Cerebellar cortex (tissue), 1 donor: ENCODE measurements around the gene CCL14.

Source experiments
- DNase-seq: peaks from one replicate; pipeline ENCODE4 v3.0.0-alpha.2; 2015; ENCODE audit warnings: low spot score

Gene CCL14

DNA sequence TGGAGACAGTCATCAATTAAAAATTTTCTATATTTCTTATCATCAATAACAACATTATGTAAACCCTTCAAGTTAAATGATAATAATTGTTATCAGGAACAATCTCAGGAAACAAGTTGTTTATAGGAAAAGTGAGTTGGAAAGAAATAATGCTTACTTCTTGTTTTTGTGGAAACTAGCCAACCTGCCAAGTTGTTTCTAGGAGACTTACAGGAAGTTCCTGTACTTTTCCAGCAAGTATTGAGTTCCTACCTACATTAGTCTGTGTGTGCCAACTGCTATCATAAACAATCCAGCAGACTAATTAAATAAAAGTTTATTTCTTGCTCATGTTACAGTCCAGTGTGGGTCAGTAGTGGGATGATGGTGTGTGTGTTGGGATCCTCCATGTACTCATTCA lies 1.6 kb upstream of the CCL14 start:
- no peak for DNase-seq

DNA sequence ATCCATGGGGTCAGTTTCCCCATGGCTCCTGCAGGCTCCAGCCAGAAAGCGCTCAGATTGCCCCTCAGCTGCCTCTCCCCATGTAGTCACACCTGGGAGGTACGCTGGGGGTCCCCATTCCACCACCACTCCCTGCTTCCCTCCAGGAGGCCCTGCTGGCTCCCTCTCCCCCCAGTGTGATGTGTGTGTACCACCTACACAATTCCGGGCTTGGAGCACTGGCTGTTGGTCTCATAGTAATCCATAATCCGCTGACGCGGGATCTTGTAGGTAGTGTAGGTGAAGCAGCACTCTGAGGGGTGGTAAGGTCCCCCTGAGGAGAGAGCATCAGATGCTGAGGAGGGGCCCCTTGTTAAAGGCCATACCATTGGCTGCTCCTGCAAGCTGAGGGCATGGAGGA lies 2.4 kb downstream of the CCL14 start:
- DNase-seq = no peak

DNA sequence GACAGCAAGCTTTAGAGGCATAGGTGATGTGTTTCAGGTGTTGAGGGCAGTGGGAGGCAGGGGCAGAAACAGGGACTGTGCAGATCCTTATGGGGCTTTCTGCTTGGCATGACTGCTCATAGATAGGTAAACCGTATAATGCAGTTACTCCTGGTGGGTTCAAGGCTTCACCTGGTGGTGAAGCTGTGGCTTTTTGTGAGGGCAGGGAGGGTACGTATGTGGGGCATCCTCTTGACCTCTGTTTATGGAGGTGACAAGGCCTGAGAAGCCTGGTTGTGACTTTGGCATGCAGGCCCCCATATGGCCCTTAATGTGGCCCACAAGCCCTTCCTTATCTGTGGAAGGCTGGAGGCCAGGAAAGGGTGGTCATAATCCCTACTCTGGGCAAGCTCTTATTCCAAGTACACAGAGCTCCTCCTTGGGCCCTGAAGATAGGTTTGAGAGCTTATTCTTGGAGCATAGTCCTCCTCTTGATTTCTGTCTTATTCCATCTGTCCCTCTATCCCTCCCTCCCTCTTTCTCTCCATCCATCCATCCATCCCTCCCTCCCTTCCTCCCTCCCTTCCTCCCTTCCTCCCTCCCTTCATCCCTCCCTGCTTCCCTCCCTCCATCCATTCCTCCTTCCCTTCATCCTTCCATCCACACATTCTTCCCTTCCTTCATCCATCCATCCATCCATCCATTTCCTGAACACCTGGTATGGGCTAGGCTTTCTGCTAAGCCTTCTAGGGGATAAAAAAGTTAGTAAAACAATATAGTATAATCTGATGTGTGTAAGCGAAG lies 3.9 kb downstream of the CCL14 start:
- DNase-seq = no peak

DNA sequence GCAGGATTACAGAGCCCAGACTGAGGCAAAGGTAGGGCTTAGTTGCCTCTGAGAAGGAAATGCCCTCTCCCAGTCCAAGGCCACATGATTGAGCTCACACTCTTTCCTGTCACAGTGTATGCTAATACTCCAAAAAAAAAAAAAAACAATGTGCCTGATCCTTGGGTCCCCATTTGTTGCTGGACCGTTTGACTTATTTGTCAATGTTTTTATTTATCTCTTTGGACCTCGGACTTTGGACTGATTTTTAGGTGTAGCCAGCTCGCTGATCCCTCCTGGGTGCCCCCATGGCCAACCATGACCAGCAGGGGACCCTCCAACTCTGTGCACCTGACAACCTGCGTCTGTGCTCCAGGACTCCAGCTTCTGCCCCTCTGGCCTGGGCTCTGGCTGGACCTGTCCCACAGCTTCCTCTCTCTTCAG lies 4.6 kb downstream of the CCL14 start:
- no peak for DNase-seq

DNA sequence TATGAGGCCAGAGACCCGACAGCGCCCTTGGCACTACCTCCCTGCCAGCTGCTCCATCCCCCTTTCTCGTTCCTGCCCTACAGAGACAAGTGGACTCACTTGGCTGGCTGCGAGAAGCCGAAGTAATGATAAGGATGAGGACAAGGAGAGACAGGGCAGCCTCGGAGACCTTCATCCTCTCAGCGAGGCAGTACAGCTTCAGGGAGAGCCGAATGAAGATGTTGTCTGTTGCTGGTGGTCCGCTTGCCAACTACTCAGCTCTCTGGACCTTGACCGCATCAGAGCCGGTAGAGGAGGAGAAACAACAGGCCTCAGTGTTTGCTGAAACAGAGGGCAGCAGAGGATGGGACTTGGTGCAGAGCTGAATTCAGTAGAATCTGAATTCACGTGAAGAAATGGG lies 5.3 kb downstream of the CCL14 start, which contains the start of gene CCL16:
Gene CCL16 (minus strand): TSS at position 252 of the 400 bp plus-strand sequence. CDS start 77 bp downstream, at position 175.
- DNase-seq = no peak

DNA sequence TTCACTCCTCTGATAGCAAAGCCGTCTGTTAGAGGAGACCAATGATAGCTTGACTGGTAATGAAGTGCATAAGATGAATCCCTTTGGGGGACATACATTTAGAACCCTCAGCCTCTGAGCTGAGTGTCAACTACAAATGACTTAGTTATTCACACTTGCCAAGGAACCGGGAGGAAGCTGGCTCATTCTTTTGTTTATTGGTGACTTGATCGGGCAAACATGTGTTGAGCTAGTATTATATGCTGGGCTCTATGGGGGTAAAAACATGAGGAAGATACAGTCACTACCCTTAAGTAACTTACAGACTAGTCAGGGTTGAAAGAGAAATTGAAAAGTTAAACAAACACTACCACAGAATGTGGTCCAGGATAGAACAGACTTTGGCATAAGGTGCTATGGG lies 8.2 kb downstream of the CCL14 start:
- no peak for DNase-seq

DNA sequence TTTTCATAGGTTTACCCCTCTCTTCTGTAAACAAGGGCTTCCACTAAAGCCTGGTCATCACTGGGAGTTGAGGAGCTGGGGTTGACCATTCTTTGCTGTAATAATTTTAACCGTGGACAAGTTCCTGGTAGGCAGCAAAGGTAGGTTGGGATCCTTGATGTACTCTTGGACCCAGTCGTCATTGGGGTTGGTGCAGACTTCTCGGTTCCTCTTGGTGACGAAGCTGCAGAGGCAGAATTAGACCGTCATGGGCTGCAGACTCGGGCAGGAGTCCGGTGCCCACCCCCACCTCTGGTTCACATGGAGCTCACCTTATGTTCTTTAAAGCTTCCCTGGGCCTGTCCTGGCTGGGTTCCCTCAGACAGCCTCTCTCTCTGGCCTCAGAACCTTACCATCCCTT lies 9.0 kb downstream of the CCL14 start:
- no peak for DNase-seq

DNA sequence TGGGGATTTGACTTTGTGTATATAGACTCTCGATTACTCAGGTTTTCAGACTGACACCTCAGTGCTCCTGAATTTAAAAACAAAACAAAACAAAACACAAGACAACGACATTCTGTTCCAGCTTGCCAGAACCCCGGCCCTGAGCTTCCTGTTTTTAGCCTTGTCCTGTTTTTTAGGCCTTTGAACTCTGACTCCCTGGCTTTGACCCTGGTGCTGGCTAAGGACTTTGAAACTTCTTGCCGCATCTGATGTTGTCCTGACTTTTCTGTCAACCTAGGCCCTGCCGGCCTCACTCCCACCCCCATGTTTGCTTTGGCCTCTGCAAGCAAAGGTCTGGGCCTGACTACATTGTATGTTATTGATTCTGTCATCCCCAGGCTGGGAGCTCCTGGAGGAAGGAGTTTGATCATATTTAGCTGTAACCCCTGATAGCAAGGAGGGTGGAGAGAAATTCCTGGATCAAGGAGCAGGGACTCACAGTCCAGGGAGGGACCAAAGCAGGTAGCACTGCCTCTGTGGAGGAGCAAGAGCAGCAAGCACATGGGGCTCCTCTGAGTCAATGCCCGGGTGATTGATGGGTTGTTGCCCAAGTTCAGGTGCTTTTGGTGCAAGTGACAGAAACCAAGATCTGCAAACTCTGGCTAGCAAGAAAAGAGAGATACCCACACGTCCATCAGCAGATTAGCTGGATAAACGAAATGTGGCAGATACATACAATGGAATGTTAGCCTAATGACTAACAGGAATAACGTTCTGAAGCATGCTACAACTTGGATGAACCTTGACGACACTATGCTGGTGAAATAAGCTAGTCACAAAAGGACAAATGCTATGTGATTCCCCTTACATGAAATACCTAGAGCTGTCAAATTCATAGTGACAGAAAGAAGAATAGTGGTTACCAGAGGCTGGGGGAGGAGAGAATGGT lies 12.9 kb downstream of the CCL14 start:
- no peak for DNase-seq

DNA sequence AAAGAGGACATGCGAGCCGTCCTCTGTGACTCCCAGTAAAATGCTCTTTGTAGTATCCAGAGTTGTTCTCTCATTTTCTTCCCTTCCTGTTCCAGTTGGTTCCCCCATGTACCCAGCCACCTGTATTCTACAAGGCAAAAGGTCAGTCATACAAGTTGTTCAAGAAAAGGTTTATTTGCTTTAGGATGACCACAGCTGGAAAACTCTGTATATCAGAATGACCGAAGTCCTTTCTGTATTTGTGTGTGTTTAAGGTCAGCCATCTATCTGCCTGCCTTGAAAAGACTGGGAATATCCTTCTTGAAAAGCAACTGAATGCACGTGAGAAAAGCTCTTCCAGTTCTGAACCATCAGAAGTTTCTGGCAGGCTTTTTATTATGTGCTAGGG lies 13.6 kb downstream of the CCL14 start:
- no peak for DNase-seq

DNA sequence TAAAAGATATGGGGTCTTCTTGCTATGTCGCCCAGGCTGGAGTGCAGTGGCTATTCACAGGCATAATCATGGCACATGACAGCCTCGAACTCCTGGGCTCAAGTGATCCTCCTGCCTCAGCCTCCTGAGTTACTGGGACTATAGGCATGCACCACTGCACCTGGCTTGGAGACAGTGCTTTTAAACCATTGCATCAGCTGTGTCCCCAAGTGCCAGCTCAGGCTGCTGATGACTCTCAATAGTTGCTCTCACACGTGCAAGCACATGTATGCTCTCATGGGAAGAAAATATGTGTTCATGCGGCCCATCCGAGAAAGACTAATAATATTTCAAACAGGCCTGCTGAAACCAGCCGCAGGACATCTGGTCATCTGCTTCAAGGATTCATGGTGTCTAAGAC lies 14.0 kb downstream of the CCL14 start:
- DNase-seq = no peak

DNA sequence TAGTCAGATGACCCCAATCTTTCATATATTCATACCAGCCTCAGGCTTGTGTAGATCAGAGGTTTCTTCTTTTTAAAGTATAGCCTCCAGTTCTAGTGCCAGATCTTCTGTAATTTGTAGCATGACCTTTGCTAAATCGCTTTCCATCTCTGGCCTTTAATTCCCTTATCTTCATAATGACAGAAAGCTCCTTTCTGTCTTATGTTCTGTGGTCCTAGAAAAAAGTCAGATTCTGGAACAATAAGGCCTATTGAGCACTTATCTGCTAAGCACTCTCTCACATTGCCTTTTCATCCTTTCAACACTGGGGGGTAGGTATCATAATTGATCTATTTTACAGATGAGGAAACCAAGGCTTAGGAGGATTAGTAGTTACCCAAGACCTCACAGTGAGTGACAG lies 14.5 kb downstream of the CCL14 start:
- no peak for DNase-seq

DNA sequence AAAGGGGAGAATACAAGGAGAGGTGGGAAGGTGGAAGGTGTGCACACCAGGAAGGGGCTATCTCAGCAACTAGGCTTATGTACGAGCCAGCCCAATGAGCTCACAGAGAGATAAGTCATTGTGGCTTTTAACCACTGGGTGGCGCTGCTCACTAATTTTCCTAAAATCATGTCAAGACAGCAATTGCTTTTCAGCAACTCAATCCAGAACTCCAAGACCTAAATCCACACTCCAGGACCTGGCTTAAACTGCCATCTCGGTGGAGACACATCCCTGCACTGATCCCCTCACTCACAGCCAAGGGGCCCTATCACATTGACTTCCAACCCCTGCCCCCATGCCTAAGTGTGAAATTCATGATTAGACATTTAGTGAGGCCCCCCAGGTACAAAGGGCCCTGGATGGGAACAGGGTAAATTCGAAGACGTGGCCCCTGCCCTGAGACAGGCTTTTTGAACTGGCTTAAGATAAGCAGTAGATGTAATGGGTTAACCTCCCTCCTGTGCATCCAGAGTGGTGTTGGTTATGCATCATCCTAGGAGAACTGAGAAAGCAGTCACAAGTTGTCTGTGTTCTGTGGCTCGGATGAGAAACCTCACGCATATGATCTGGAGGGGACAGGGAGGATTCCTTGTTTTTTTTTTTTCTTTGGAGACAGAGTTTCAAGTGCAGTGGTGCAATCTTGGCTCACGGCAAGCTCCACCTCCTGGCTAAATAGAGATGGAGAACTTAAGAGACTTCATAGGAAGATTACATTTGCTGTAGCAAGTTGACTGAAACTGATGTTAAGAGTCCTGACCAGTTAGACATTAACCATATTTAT lies 16.8 kb downstream of the CCL14 start:
- peak; percentile 92 for DNase-seq

DNA sequence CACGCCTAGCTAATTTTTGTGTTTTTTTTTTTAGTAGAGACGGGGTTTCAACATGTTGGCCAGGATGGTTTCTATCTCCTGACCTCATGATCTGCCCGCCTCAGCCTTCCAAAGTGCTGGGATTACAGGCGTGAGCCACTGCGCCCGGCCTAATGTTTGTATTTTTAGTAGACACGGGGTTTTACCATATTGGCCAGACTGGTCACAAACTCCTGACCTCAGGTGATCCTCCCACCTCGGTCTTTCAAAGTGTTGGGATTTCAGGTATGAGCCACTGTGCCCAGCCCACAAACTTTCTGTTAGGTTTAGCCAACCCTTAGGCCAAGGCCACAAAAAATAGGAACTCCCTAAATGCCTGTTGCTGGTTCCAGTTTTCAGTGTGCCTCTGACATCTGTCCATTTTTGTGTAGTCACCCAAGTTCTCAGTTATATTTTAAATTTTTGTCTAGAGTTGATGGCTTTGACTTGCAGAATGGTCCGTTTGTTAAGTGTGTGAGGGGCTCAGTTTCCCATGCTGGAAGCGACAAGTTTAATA lies 17.9 kb downstream of the CCL14 start:
- DNase-seq = no peak

DNA sequence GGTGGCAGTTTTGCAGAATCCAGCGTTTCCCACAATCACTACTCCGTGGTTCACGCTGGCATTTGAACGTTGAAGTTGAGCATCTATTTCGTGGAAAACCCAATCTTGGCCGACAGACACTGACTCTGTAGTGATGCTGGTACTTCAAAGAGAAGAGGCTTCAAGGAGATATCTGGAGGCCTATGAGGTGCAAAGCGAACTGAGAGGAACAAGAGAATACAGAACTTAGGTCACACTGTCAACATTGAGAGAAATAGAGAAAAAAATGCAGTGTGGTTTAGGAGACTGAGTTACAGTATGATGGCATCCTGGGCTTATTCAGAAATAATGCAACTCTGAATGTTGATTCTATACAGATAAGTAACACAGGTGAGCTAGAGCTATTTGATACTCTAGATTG lies 21.3 kb downstream of the CCL14 start:
- DNase-seq = no peak

DNA sequence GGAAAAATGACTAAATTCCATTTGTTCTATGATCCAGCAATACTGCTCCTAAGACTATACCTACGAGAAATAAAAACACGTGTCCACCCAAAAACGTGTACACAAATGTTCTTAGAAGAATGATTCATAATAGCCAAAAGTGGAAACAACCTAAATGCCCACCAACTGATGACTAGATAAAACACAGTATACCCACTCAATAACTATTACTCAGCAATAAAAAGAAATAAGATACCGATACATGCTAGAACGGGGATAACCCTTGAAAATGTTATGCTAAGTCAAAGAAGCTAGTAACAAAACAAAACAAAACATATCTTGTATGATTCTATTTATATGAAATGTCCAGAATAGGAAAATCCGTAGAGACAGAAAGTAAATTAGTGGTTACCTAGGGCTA lies 22.9 kb downstream of the CCL14 start:
- DNase-seq = no peak

DNA sequence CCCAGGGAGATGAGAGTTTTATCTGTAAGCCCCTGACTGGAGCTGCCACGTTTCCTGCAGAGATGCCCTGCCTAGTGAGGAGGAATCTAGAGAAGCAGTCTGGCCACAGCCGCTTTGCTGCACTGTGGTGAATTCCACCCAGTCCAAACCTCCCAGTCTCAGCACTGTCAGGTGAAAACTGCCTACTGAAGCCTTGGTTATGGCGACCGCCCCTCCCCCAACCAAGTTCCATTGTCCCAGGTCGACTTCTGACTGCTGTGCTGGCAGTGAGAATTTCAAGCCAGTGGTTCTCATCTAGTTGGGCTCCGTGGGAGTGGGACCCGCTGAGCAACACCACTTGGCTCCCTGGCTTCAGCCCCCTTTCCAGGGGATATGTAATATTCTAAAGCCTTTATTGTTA lies 32.8 kb downstream of the CCL14 start:
- DNase-seq = no peak

DNA sequence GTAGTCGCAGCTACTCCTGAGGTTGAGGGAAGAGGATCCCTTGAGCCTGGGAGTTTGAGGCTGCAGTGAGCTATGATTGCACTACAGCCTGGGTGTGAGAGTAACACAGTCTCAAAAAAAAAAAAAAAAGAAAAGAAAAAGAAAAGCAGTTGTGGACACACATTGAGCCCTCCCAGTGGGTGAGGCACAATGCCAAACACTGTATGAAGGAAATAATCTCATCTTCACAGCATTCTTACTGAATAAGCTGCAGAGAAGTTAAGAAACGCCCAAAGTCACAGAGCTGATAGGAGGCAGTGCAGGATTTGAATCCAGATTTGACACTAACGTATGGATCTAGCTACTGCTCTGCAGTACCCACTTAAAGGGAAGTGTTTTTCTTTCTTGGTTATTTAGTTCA lies 37.1 kb downstream of the CCL14 start:
- DNase-seq = no peak

DNA sequence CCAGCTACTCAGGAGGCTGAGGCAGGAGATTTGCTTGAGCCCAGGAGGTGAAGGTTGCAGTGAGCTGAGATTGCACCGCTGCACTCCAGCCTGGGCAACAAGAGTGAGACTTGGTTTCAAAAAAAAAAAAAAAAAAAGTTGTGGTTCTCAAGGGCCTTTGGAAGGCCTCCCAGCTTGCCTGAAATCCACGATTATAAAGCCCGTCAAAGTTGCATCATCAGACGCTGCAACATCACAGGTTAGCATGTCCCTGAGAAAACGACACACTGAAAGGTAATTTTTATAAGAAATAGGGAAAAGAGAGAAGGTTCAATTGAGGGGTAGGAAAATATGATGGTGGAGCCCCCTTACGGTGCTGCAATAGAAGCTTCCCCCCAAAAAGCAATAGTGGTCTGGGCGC lies 38.4 kb downstream of the CCL14 start:
- no peak for DNase-seq

DNA sequence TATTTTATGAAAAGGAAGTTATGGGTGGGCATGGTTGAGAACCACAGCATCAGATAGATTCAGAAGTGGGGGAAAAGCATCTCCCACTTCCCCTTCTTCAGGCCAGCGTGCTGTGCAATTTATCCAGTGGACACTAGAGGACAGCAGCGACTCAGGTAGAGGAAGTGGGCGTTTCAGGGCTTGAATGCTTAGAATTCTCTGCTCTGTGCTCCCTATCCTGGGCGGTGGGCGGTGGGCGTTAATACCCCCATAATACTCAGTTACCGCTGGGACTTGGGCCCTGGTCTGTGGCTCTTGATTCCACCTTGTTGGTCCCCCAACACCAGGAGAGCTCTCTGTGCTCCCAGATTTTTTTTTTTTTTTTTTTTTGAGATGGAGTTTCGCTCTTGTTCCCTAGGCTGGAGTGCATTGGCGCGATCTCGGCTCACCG lies 39.4 kb downstream of the CCL14 start:
- DNase-seq = peak; percentile 54

DNA sequence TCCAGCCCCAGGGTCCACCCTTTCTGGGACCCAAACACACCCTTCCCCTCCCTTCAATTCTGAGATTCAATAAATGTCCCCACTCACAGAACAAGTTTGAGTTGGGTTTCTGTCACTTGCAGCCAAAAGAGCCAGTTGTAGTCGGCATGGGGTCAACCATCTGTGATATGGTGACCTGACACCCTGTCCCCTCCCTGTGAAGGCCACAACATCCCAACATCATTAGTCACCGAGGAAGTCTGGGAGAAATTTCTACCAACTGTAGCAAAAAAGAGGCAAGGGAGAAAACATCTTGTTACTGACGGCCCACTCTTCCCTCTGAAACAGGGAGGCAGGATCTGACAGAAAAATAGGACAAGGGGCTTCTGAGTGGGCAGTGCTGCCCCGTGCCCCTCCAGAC lies 42.4 kb downstream of the CCL14 start:
- no peak for DNase-seq

DNA sequence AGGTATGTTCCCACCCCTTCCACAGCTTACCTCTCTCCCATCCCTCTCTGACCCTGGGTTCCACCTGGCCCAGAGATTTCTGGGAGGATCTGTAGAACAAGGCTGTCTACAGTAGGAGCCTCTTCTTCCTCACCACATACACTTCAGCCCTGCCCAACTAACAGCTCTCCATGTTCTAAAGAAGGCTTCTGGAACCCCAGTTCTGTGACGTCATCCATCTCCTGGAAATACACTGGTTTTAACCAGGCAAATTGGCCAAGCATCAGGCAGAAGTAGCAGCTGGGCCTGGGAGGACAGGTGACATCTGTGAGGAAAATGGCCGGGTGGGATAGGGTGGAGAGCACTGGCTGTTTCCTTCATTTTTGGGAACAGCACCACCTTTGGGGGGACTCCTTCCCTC lies 43.0 kb downstream of the CCL14 start, which contains the start of gene LYZL6:
Gene LYZL6 (minus strand): TSS at position 177 of the 400 bp plus-strand sequence. CDS start 4,357 bp downstream, outside the sequence.
- DNase-seq = no peak
